HEK293 (cell line): ENCODE results near the gene NLK.

Experiments
- CTCF ChIA-PET: fragments of 350-600 bp; formaldehyde crosslinking; extraction: SDS; loops from one replicate; lab custom pipeline; 2021; ENCODE audit warnings: antibody characterized with exemption; lab: Yijun Ruan, JAX
- POLR2A ChIA-PET: fragments of 300-600 bp; formaldehyde crosslinking; extraction: SDS; loops from one replicate; lab custom pipeline; 2020; ENCODE audit warnings: antibody characterized with exemption, inconsistent platforms; lab: Yijun Ruan, JAX
- H3K27ac ChIP-seq: fragments of 200-500 bp; sonication (Bioruptor generic); 2 replicates; pipeline ENCODE4 v1.5.1; 2014; ENCODE audit warnings: low read depth, low read length, control low read depth, inconsistent platforms; ENCODE audit errors: extremely low read depth
- H3K36me3 ChIP-seq, 2 experiments: fragments of 200-500 bp in 1 of 2; sonication (Bioruptor generic) in 1 of 2; 1 replicate in 1 of 2; 2 replicates in 1 of 2; pipeline ENCODE4 v1.5.1; 2014 to 2017; ENCODE audit warnings: inconsistent platforms in 2 of 2, low read length in 2 of 2; ENCODE audit not compliant: control insufficient read depth in 2 of 2, insufficient read depth in 1 of 2
- H3K4me1 ChIP-seq: fragments of 200-500 bp; sonication (Bioruptor generic); 2 replicates; pipeline ENCODE4 v1.5.1; 2014; ENCODE audit warnings: mild to moderate bottlenecking, low read length, inconsistent platforms; ENCODE audit not compliant: control insufficient read depth, insufficient read depth
- H3K4me3 ChIP-seq: 2 replicates; pipeline ENCODE4 v1.5.1; 2011; ENCODE audit warnings: low read depth, mild to moderate bottlenecking, control low read depth, low read length, moderate library complexity
- H3K9me3 ChIP-seq: fragments of 200-500 bp; sonication (Bioruptor generic); 2 replicates; pipeline ENCODE4 v1.5.1; 2014; ENCODE audit warnings: low read depth, low read length, inconsistent platforms; ENCODE audit not compliant: control insufficient read depth, insufficient read depth
- KLF9 ChIP-seq: fragments of 450-650 bp; formaldehyde crosslinking; IDR thresholded peaks from 2 replicates; pipeline ENCODE4 v1.5.1; 2016; ENCODE audit warnings: missing biosample characterization, missing genetic modification characterization, low read depth
- PRDM1 ChIP-seq: fragments of 450-650 bp; formaldehyde crosslinking; IDR thresholded peaks from 2 replicates; pipeline ENCODE4; 2016; ENCODE audit warnings: missing biosample characterization, missing genetic modification characterization
- SCRT1 ChIP-seq: fragments of 450-650 bp; formaldehyde crosslinking; IDR thresholded peaks from 2 replicates; pipeline ENCODE4 v1.5.1; 2016; ENCODE audit warnings: missing biosample characterization, missing genetic modification characterization, borderline replicate concordance
- SCRT2 ChIP-seq: fragments of 450-650 bp; formaldehyde crosslinking; IDR thresholded peaks from 2 replicates; pipeline ENCODE4 v1.5.1; 2016; ENCODE audit warnings: missing biosample characterization, missing genetic modification characterization
- ZBTB7A ChIP-seq: fragments of 450-650 bp; formaldehyde crosslinking; IDR thresholded peaks from 2 replicates; pipeline ENCODE4 v1.5.1; 2016; ENCODE audit warnings: low read depth, missing biosample characterization, missing genetic modification characterization
- ZFP3 ChIP-seq: fragments of 450-650 bp; formaldehyde crosslinking; IDR thresholded peaks from 2 replicates; pipeline ENCODE4 v1.5.1; 2016; ENCODE audit warnings: low read depth, missing biosample characterization, missing genetic modification characterization
- ZIC2 ChIP-seq: fragments of 450-650 bp; formaldehyde crosslinking; IDR thresholded peaks from 2 replicates; pipeline ENCODE4 v1.5.1; 2016; ENCODE audit warnings: missing biosample characterization, missing genetic modification characterization
- ZNF239 ChIP-seq: fragments of 450-650 bp; formaldehyde crosslinking; IDR thresholded peaks from 2 replicates; pipeline ENCODE4 v1.5.1; 2016; ENCODE audit warnings: missing biosample characterization, missing genetic modification characterization
- ZNF404 ChIP-seq: fragments of 450-650 bp; formaldehyde crosslinking; IDR thresholded peaks from 2 replicates; pipeline ENCODE4 v1.5.1; 2017; ENCODE audit warnings: missing biosample characterization, missing genetic modification characterization
- ZNF423 ChIP-seq: fragments of 450-650 bp; formaldehyde crosslinking; IDR thresholded peaks from 2 replicates; pipeline ENCODE4 v1.5.1; 2016; ENCODE audit warnings: missing biosample characterization, missing genetic modification characterization
- ZNF621 ChIP-seq: fragments of 450-650 bp; formaldehyde crosslinking; IDR thresholded peaks from 2 replicates; pipeline ENCODE4 v1.5.1; 2017; ENCODE audit warnings: missing biosample characterization, missing genetic modification characterization
- ZNF701 ChIP-seq: fragments of 450-650 bp; formaldehyde crosslinking; IDR thresholded peaks from 2 replicates; pipeline ENCODE4 v1.5.1; 2016; ENCODE audit warnings: missing biosample characterization, missing genetic modification characterization
- ZNF704 ChIP-seq: fragments of 450-650 bp; formaldehyde crosslinking; IDR thresholded peaks from 2 replicates; pipeline ENCODE4 v1.5.1; 2016; ENCODE audit warnings: missing biosample characterization, missing genetic modification characterization
- ZNF830 ChIP-seq: fragments of 450-650 bp; IDR thresholded peaks from 2 replicates; pipeline ENCODE4 v1.5.0; 2018; ENCODE audit warnings: missing biosample characterization, missing genetic modification characterization, low read depth, mild to moderate bottlenecking, moderate library complexity

The NLK gene

GRCh38 chr17:28244446-28244845 is 202.0 kb downstream of the NLK start:
- Histone ChIP-seq H3K4me1 (no peaks in the 10 kb centered on the region), H3K4me3 (no peak overlapping the region), H3K9me3 (no peaks in the 10 kb centered on the region), H3K27ac (no peak overlapping the region), H3K36me3 (no peaks in the 10 kb centered on the region)
- CTCF ChIA-PET = interaction anchor here (0.6 to 1.6 kb wide), 2 partner anchors 62 to 351 kb away, joined by 3 read pairs; no protein-coding TSS in a partner anchor
- POLR2A ChIA-PET = interaction anchor here (0.6 kb wide), 1 partner anchor 364 kb away, joined by 3 read pairs; no protein-coding TSS in a partner anchor
- TF ChIP-seq SCRT2 (tag by site-specific recombination) = no peak
- TF ChIP-seq ZNF830 (tag by site-specific recombination) = no peak
- TF ChIP-seq ZNF404 = no peak
- no peak for TF ChIP-seq ZNF621 (tag by site-specific recombination)
- TF ChIP-seq ZNF423 (tag by site-specific recombination) = no peak
- no peak for TF ChIP-seq ZBTB7A (tag by site-specific recombination)
- TF ChIP-seq ZIC2 (tag by site-specific recombination) = no peak
- TF ChIP-seq KLF9 = no peak
- TF ChIP-seq SCRT1 = no peak
- TF ChIP-seq ZNF701 (tag by site-specific recombination) = no peak
- no peak for TF ChIP-seq PRDM1 (tag by site-specific recombination)
- TF ChIP-seq ZNF704 = no peak
- TF ChIP-seq ZNF239 = no peak
- TF ChIP-seq ZFP3 (tag by site-specific recombination) = no peak
